Panc1 (cell line): ENCODE results near the gene IGF2R. TPM values are rescaled to one million over a fixed set of nuclear protein-coding genes. Genes with fewer than 3 reads are reported as not detected.

Source experiments
- ATAC-seq: fragments of 200-7000 bp; cut with Tn5 transposase; 2 replicates; pipeline ENCODE4 v1.9.1; 2020; ENCODE audit warnings: mild to moderate bottlenecking, moderate library complexity
- BruUV-seq: library from RNA; stranded (reverse); fragments of 400-500 nt; replicated peaks from 2 replicates; lab custom pipeline; 2021; lab: Mats Ljungman, UMichigan
- CTCF ChIA-PET: fragments of 300-600 bp; sonication (Branson Sonifier 250); formaldehyde crosslinking; loops from one replicate; lab custom pipeline; 2022; ENCODE audit warnings: antibody characterized with exemption; lab: Charles Lee
- POLR2A ChIA-PET: fragments of 300-600 bp; sonication (Branson Sonifier 250); formaldehyde crosslinking; loops from one replicate; lab custom pipeline; 2022; ENCODE audit warnings: antibody characterized with exemption; lab: Charles Lee
- DNase-seq: peaks from one replicate; pipeline ENCODE4 v3.0.0-alpha.2; 2010; ENCODE audit warnings: low read depth, low spot score
- H3K27ac ChIP-seq: 2 replicates; pipeline ENCODE4 v1.5.1; 2011; ENCODE audit warnings: mild to moderate bottlenecking, low read length, inconsistent platforms
- H3K27me3 ChIP-seq: fragments of 200-500 bp; sonication (Bioruptor generic); 2 replicates; pipeline ENCODE4 v1.6.0; 2014; ENCODE audit warnings: low read length, inconsistent platforms; ENCODE audit not compliant: control insufficient read depth, insufficient read depth
- H3K36me3 ChIP-seq: fragments of 200-500 bp; sonication (Bioruptor generic); 2 replicates; pipeline ENCODE4 v1.5.1; 2014; ENCODE audit warnings: inconsistent platforms, mild to moderate bottlenecking, low read length, moderate library complexity; ENCODE audit not compliant: control insufficient read depth, insufficient read depth
- H3K4me1 ChIP-seq: 2 replicates; pipeline ENCODE4 v1.5.1; 2011; ENCODE audit warnings: inconsistent platforms, mild to moderate bottlenecking, low read length, moderate library complexity; ENCODE audit not compliant: control insufficient read depth, insufficient read depth
- H3K4me3 ChIP-seq, 2 experiments: 2 replicates each; pipeline ENCODE4 v1.5.1; 2011 to 2012; ENCODE audit warnings: low read depth in 2 of 2, low read length in 2 of 2, mild to moderate bottlenecking in 2 of 2, inconsistent platforms in 1 of 2, moderate library complexity in 1 of 2
- H3K9me3 ChIP-seq: fragments of 200-500 bp; sonication (Bioruptor generic); 2 replicates; pipeline ENCODE4 v1.5.1; 2014; ENCODE audit warnings: low read depth, mild to moderate bottlenecking, inconsistent platforms, low read length, moderate library complexity; ENCODE audit not compliant: control insufficient read depth, insufficient read depth
- CTCF ChIP-seq: fragments of 450-650 bp; IDR thresholded peaks from 2 replicates; pipeline ENCODE4 v1.5.1; 2017; ENCODE audit warnings: mild to moderate bottlenecking
- POLR2AphosphoS5 ChIP-seq: IDR thresholded peaks from 2 replicates; pipeline ENCODE4 v1.6.1; 2012; ENCODE audit warnings: mild to moderate bottlenecking, low read depth, low read length, moderate library complexity
- SIN3A ChIP-seq: IDR thresholded peaks from 2 replicates; pipeline ENCODE4 v1.6.1; 2012; ENCODE audit warnings: low read depth, mild to moderate bottlenecking, low read length, moderate library complexity, borderline replicate concordance; ENCODE audit not compliant: insufficient read depth
- TCF7L2 ChIP-seq: IDR thresholded peaks from 2 replicates; pipeline ENCODE4 v1.6.1; 2011; ENCODE audit warnings: mild to moderate bottlenecking, low read depth, low read length, inconsistent platforms
- in situ Hi-C: cut with HindIII; loops from 2 replicates; pipeline ENCODE4 v1.10.0; 2016; ENCODE audit warnings: low sequenced_read_pairs, low pct_unique_long_range_greater_than_20kb
- intact Hi-C: fragments of 100-400 bp; cut with micrococcal nuclease; formaldehyde crosslinking; loops from one replicate; pipeline ENCODE4 v1.10.0; 2022; ENCODE audit not compliant: unreplicated experiment
- total RNA-seq: library from RNA; stranded (reverse); gene quantifications from one replicate; pipeline ENCODE4 v1.2.1, GENCODE V29; 2021; ENCODE audit not compliant: unreplicated experiment
- TF ChIP-seq, protein P1 (sequence below), 2 experiments: IDR thresholded peaks; 2 replicates each; pipeline ENCODE4 v1.6.1; 2011 to 2012; ENCODE audit warnings: low read depth in 2 of 2, control low read depth in 1 of 2, low read length in 1 of 2, mild to moderate bottlenecking in 1 of 2, moderate library complexity in 1 of 2; ENCODE audit not compliant: insufficient read depth in 1 of 2

The IGF2R gene
- total RNA-seq, 1 experiment from 2014 or later, result 163 TPM

- Histone ChIP-seq H3K4me1 (no peaks in the 10 kb centered on the region), H3K27ac (no peak overlapping the region), H3K27me3 (no peaks in the 10 kb centered on the region), H3K4me3 (no peak overlapping the region), H3K9me3 (no peaks in the 10 kb centered on the region), H3K36me3 (no peaks in the 10 kb centered on the region)
- ATAC-seq (no peak), DNase-seq (no peak)
- in situ Hi-C loops (no loop called here), intact Hi-C loops (no loop called here)
- POLR2A ChIA-PET, result no interaction called here
- CTCF ChIA-PET, result no interaction called here
- TF ChIP-seq CTCF (no peak), TCF7L2 (no peak)
- TF ChIP-seq, protein P1, sequence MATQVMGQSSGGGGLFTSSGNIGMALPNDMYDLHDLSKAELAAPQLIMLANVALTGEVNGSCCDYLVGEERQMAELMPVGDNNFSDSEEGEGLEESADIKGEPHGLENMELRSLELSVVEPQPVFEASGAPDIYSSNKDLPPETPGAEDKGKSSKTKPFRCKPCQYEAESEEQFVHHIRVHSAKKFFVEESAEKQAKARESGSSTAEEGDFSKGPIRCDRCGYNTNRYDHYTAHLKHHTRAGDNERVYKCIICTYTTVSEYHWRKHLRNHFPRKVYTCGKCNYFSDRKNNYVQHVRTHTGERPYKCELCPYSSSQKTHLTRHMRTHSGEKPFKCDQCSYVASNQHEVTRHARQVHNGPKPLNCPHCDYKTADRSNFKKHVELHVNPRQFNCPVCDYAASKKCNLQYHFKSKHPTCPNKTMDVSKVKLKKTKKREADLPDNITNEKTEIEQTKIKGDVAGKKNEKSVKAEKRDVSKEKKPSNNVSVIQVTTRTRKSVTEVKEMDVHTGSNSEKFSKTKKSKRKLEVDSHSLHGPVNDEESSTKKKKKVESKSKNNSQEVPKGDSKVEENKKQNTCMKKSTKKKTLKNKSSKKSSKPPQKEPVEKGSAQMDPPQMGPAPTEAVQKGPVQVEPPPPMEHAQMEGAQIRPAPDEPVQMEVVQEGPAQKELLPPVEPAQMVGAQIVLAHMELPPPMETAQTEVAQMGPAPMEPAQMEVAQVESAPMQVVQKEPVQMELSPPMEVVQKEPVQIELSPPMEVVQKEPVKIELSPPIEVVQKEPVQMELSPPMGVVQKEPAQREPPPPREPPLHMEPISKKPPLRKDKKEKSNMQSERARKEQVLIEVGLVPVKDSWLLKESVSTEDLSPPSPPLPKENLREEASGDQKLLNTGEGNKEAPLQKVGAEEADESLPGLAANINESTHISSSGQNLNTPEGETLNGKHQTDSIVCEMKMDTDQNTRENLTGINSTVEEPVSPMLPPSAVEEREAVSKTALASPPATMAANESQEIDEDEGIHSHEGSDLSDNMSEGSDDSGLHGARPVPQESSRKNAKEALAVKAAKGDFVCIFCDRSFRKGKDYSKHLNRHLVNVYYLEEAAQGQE (IDR thresholded peaks at IDR 0.05; ENCODE audit: insufficient read depth in 1 of 2, low read depth in 2 of 2, low read length in 1 of 2), result no peak
- BruUV-seq, result no TSS peak
Observed at GRCh38 chr6:160156842-160157241, 188.0 kb downstream of the IGF2R start.

- H3K36me3 ChIP-seq, result no peaks in the 10 kb centered on the region
- ATAC-seq, result no peak
- H3K4me1 ChIP-seq, result no peaks in the 10 kb centered on the region
- DNase-seq, result no peak
- ChIA-PET CTCF (no interaction called here), POLR2A (no interaction called here)
- TF ChIP-seq CTCF (no peak), TCF7L2 (no peak), SIN3A (no peak), POLR2AphosphoS5 (no peak)
- TF ChIP-seq, protein P1 (IDR thresholded peaks at IDR 0.05; ENCODE audit: insufficient read depth in 1 of 2, low read depth in 2 of 2, low read length in 1 of 2), result no peak
- BruUV-seq, result no TSS peak
- no peak overlapping the region for H3K27ac ChIP-seq
- H3K27me3 ChIP-seq, result no peaks in the 10 kb centered on the region
- no peak overlapping the region for H3K4me3 ChIP-seq
- intact Hi-C loops (loop anchor here (5.0 kb wide), 1 partner anchor 1732 kb away; no protein-coding TSS in a partner anchor), in situ Hi-C loops (no loop called here)
- no peaks in the 10 kb centered on the region for H3K9me3 ChIP-seq
Observed at GRCh38 chr6:160160450-160160849, 191.6 kb downstream of the IGF2R start.

Other genes starting within 250 kb of the IGF2R start
- gene WTAP, start 241.6 kb upstream of the IGF2R start, total RNA-seq, result 112 TPM
- 112 TPM for gene ACAT2, start 207.0 kb upstream of the IGF2R start, total RNA-seq
- 340 TPM for gene TCP1, start 179.5 kb upstream of the IGF2R start, total RNA-seq
- gene MRPL18, start 178.6 kb upstream of the IGF2R start, total RNA-seq, result 98.4 TPM
- not detected for gene PNLDC1, start 168.8 kb upstream of the IGF2R start, total RNA-seq
- gene MAS1, start 78.1 kb upstream of the IGF2R start, total RNA-seq, result not detected
- 0.98 TPM for gene SLC22A1, start 152.7 kb downstream of the IGF2R start, total RNA-seq